HEK293 (cell line): ENCODE results near the gene TM7SF3.

Experiments
- CTCF ChIA-PET: fragments of 350-600 bp; formaldehyde crosslinking; extraction: SDS; loops from one replicate; lab custom pipeline; 2021; ENCODE audit warnings: antibody characterized with exemption; lab: Yijun Ruan, JAX
- POLR2A ChIA-PET: fragments of 300-600 bp; formaldehyde crosslinking; extraction: SDS; loops from one replicate; lab custom pipeline; 2020; ENCODE audit warnings: antibody characterized with exemption, inconsistent platforms; lab: Yijun Ruan, JAX
- H3K27ac ChIP-seq: fragments of 200-500 bp; sonication (Bioruptor generic); 2 replicates; pipeline ENCODE4 v1.5.1; 2014; ENCODE audit warnings: low read depth, low read length, control low read depth, inconsistent platforms; ENCODE audit errors: extremely low read depth
- H3K36me3 ChIP-seq, 2 experiments: fragments of 200-500 bp in 1 of 2; sonication (Bioruptor generic) in 1 of 2; 1 replicate in 1 of 2; 2 replicates in 1 of 2; pipeline ENCODE4 v1.5.1; 2014 to 2017; ENCODE audit warnings: inconsistent platforms in 2 of 2, low read length in 2 of 2; ENCODE audit not compliant: control insufficient read depth in 2 of 2, insufficient read depth in 1 of 2
- H3K4me1 ChIP-seq: fragments of 200-500 bp; sonication (Bioruptor generic); 2 replicates; pipeline ENCODE4 v1.5.1; 2014; ENCODE audit warnings: mild to moderate bottlenecking, low read length, inconsistent platforms; ENCODE audit not compliant: control insufficient read depth, insufficient read depth
- H3K4me3 ChIP-seq: 2 replicates; pipeline ENCODE4 v1.5.1; 2011; ENCODE audit warnings: low read depth, mild to moderate bottlenecking, control low read depth, low read length, moderate library complexity
- H3K9me3 ChIP-seq: fragments of 200-500 bp; sonication (Bioruptor generic); 2 replicates; pipeline ENCODE4 v1.5.1; 2014; ENCODE audit warnings: low read depth, low read length, inconsistent platforms; ENCODE audit not compliant: control insufficient read depth, insufficient read depth
- KLF1 ChIP-seq: fragments of 450-650 bp; formaldehyde crosslinking; IDR thresholded peaks from 2 replicates; pipeline ENCODE4 v1.5.1; 2016; ENCODE audit warnings: missing biosample characterization, missing genetic modification characterization
- KLF10 ChIP-seq: fragments of 450-650 bp; IDR thresholded peaks from 2 replicates; pipeline ENCODE4 v1.5.1; 2018; ENCODE audit warnings: missing biosample characterization, mild to moderate bottlenecking, missing genetic modification characterization
- MYNN ChIP-seq: fragments of 450-650 bp; formaldehyde crosslinking; IDR thresholded peaks from 2 replicates; pipeline ENCODE4 v1.5.1; 2016; ENCODE audit warnings: missing biosample characterization, missing genetic modification characterization, borderline replicate concordance
- PRDM2 ChIP-seq: fragments of 450-650 bp; formaldehyde crosslinking; IDR thresholded peaks from 2 replicates; pipeline ENCODE4 v1.5.1; 2016; ENCODE audit warnings: missing biosample characterization, missing genetic modification characterization, borderline replicate concordance
- SETDB1 ChIP-seq: IDR thresholded peaks from one replicate; pipeline ENCODE4 v1.6.1; 2017; ENCODE audit warnings: mild to moderate bottlenecking, low read length, moderate library complexity, mixed read lengths; ENCODE audit not compliant: insufficient read length
- ZNF280C ChIP-seq: fragments of 450-650 bp; formaldehyde crosslinking; IDR thresholded peaks from 2 replicates; pipeline ENCODE4 v1.5.1; 2016; ENCODE audit warnings: missing biosample characterization, missing genetic modification characterization
- ZNF292 ChIP-seq: fragments of 450-650 bp; formaldehyde crosslinking; IDR thresholded peaks from 2 replicates; pipeline ENCODE4 v1.5.1; 2016; ENCODE audit warnings: low read depth, missing biosample characterization, missing genetic modification characterization, borderline replicate concordance
- ZNF529 ChIP-seq: fragments of 450-650 bp; formaldehyde crosslinking; IDR thresholded peaks from 2 replicates; pipeline ENCODE4 v1.5.1; 2017; ENCODE audit warnings: missing genetic modification characterization, missing biosample characterization; ENCODE audit not compliant: insufficient replicate concordance
- ZNF585B ChIP-seq: fragments of 450-650 bp; formaldehyde crosslinking; IDR thresholded peaks from 2 replicates; pipeline ENCODE4 v1.5.1; 2016; ENCODE audit warnings: missing biosample characterization, missing genetic modification characterization
- ZNF596 ChIP-seq: fragments of 450-650 bp; IDR thresholded peaks from 2 replicates; pipeline ENCODE4 v1.5.0; 2018; ENCODE audit warnings: missing biosample characterization, mild to moderate bottlenecking, missing genetic modification characterization, moderate library complexity
- TF ChIP-seq, protein P1 (sequence below): fragments of 450-650 bp; formaldehyde crosslinking; IDR thresholded peaks from 2 replicates; pipeline ENCODE4 v1.5.1; 2016; ENCODE audit warnings: missing biosample characterization, missing genetic modification characterization
- TF ChIP-seq, protein P2 (sequence below): fragments of 450-650 bp; formaldehyde crosslinking; IDR thresholded peaks from 2 replicates; pipeline ENCODE4 v1.5.1; 2016; ENCODE audit warnings: missing biosample characterization, missing genetic modification characterization

The TM7SF3 gene

GRCh38 chr12:26953447-26953846 is 60.7 kb downstream of the TM7SF3 start:
- H3K4me3 ChIP-seq = no peak overlapping the region
- H3K4me1 ChIP-seq = no peaks in the 10 kb centered on the region
- POLR2A ChIA-PET = interaction anchor here (0.6 kb wide), 1 partner anchor 11 kb away, joined by 5 read pairs; no protein-coding TSS in a partner anchor
- no peak overlapping the region for H3K27ac ChIP-seq
- no peak for TF ChIP-seq PRDM2
- no peak for TF ChIP-seq ZNF292 (tag by site-specific recombination)
- no peak for TF ChIP-seq ZNF596 (tag by site-specific recombination)
- TF ChIP-seq, protein P1, sequence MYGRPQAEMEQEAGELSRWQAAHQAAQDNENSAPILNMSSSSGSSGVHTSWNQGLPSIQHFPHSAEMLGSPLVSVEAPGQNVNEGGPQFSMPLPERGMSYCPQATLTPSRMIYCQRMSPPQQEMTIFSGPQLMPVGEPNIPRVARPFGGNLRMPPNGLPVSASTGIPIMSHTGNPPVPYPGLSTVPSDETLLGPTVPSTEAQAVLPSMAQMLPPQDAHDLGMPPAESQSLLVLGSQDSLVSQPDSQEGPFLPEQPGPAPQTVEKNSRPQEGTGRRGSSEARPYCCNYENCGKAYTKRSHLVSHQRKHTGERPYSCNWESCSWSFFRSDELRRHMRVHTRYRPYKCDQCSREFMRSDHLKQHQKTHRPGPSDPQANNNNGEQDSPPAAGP = no peak
- TF ChIP-seq ZNF585B (tag by site-specific recombination) = no peak
- no peak for TF ChIP-seq MYNN
- TF ChIP-seq ZNF280C (tag by site-specific recombination) = no peak
- no peak for TF ChIP-seq KLF10
- TF ChIP-seq ZNF529 = no peak
- TF ChIP-seq, protein P2, sequence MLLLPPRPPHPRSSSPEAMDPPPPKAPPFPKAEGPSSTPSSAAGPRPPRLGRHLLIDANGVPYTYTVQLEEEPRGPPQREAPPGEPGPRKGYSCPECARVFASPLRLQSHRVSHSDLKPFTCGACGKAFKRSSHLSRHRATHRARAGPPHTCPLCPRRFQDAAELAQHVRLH (tag by site-specific recombination) = no peak
- no peak for TF ChIP-seq KLF1 (tag by site-specific recombination)
- H3K36me3 ChIP-seq = peaks cover 16% of the 10 kb centered on the region in 2 experiments
- CTCF ChIA-PET = interaction anchor here (0.7 kb wide), 1 partner anchor 151 kb away, joined by 4 read pairs; no protein-coding TSS in a partner anchor
- H3K9me3 ChIP-seq = no peaks in the 10 kb centered on the region

GRCh38 chr12:26948309-26948708 is 65.9 kb downstream of the TM7SF3 start:
- H3K4me3 ChIP-seq = no peak overlapping the region
- no peak overlapping the region for H3K27ac ChIP-seq
- no peaks in the 10 kb centered on the region; a peak in 1 of 3 replicates for H3K36me3 ChIP-seq
- CTCF ChIA-PET = no interaction called here
- no peaks in the 10 kb centered on the region for H3K9me3 ChIP-seq
- TF ChIP-seq SETDB1 = peak; percentile 88
- TF ChIP-seq, protein P2 (tag by site-specific recombination) = no peak
- no peaks in the 10 kb centered on the region for H3K4me1 ChIP-seq
- POLR2A ChIA-PET = no interaction called here
